ENCODE measurements around the gene RTF1.

DNA sequence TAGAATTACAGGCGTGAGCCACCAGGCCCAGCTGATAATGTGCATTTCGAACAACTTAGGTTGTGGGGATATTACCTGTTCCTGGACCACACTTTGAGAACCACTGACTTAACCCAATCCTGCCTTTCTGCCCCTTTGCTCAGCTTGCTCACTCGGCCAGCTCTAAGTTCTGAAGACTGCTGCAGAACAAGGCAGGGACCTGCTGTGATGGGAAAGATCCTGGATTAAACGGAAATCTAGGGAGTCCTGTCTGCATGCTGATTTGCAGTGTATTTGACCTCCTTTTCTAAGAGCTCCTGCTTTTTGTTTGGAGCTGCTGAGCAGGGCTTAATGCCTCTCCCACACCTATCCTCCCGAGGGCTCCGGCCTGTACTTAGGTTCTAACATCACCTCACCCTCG lies 93.8 kb downstream of the RTF1 start:
- TF ChIP-seq, protein P1, sequence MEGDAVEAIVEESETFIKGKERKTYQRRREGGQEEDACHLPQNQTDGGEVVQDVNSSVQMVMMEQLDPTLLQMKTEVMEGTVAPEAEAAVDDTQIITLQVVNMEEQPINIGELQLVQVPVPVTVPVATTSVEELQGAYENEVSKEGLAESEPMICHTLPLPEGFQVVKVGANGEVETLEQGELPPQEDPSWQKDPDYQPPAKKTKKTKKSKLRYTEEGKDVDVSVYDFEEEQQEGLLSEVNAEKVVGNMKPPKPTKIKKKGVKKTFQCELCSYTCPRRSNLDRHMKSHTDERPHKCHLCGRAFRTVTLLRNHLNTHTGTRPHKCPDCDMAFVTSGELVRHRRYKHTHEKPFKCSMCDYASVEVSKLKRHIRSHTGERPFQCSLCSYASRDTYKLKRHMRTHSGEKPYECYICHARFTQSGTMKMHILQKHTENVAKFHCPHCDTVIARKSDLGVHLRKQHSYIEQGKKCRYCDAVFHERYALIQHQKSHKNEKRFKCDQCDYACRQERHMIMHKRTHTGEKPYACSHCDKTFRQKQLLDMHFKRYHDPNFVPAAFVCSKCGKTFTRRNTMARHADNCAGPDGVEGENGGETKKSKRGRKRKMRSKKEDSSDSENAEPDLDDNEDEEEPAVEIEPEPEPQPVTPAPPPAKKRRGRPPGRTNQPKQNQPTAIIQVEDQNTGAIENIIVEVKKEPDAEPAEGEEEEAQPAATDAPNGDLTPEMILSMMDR (IDR thresholded peaks at IDR 0.05), result no peak
- no peak for TF ChIP-seq POLR2A (IDR thresholded peaks at IDR 0.05)

Data from Peyer's patch (tissue), 4 donors.